A549 (cell line): ENCODE results near the gene CYB561.

ENCODE experiments used
- RAD21 ChIP-seq, 2 experiments: fragments of >200 bp in 1 of 2; sonication (Bioruptor Twin) in 1 of 2; formaldehyde crosslinking in 1 of 2; IDR thresholded peaks in 1 of 2; conservative IDR thresholded peaks in 1 of 2; 2 replicates in 1 of 2; 3 replicates in 1 of 2; pipeline ENCODE4 v1.6.1; 2012 to 2018; ENCODE audit warnings: inconsistent platforms in 1 of 2
- TF ChIP-seq, protein P1 (sequence below): fragments of >200 bp; sonication (Bioruptor Twin); formaldehyde crosslinking; IDR thresholded peaks from 3 replicates; pipeline ENCODE4 v1.5.1; 2016

DNA sequence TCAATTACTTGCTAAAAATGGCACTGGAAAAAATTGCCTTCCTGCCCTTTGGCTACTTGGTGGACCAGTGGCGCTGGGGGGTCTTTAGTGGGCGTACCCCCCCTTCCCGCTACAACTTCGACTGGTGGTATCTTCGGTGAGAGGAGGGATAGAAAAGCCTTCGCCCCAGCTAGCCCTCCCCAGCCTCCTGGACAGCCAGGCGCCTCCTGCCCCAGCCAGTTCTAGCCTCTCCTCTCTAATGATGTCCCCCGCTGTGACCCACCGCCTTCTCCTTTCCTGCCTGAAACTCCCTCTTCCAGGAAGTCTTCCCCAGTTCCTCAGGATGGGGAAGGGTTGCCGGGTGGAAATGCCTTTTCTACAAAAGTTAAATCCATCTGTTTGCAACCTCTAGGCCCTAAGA, 36.9 kb upstream of the CYB561 start:
- TF ChIP-seq, protein P1, sequence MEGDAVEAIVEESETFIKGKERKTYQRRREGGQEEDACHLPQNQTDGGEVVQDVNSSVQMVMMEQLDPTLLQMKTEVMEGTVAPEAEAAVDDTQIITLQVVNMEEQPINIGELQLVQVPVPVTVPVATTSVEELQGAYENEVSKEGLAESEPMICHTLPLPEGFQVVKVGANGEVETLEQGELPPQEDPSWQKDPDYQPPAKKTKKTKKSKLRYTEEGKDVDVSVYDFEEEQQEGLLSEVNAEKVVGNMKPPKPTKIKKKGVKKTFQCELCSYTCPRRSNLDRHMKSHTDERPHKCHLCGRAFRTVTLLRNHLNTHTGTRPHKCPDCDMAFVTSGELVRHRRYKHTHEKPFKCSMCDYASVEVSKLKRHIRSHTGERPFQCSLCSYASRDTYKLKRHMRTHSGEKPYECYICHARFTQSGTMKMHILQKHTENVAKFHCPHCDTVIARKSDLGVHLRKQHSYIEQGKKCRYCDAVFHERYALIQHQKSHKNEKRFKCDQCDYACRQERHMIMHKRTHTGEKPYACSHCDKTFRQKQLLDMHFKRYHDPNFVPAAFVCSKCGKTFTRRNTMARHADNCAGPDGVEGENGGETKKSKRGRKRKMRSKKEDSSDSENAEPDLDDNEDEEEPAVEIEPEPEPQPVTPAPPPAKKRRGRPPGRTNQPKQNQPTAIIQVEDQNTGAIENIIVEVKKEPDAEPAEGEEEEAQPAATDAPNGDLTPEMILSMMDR = no peak
- TF ChIP-seq RAD21 (conservative IDR thresholded peaks at IDR 0.05 in 1 of 2, IDR thresholded peaks at IDR 0.05 in 1 of 2) = no peak
